ENCODE data around the gene CTDSPL.

The CTDSPL gene

DNA sequence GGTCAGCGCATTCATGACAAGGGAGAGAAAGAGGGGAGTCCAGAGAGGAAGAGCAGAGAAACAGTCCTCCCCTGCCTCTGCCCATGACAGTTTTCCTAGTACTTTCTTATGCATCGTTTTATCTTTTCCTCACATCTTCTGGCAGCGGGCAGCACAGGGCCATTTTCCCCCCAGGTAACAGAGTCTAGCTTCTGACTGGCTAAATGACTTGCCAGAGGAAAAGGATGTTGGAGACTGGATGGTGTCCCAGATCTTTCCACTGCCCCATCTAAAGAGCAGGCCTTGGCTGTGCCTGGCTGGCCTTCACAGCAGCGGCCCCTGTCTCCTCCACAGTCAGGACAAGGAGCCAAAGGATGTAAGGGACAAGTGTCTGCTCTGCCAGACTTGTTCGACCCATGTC, 59.3 kb downstream of the CTDSPL start:
- DNase-seq = no peak

DNA sequence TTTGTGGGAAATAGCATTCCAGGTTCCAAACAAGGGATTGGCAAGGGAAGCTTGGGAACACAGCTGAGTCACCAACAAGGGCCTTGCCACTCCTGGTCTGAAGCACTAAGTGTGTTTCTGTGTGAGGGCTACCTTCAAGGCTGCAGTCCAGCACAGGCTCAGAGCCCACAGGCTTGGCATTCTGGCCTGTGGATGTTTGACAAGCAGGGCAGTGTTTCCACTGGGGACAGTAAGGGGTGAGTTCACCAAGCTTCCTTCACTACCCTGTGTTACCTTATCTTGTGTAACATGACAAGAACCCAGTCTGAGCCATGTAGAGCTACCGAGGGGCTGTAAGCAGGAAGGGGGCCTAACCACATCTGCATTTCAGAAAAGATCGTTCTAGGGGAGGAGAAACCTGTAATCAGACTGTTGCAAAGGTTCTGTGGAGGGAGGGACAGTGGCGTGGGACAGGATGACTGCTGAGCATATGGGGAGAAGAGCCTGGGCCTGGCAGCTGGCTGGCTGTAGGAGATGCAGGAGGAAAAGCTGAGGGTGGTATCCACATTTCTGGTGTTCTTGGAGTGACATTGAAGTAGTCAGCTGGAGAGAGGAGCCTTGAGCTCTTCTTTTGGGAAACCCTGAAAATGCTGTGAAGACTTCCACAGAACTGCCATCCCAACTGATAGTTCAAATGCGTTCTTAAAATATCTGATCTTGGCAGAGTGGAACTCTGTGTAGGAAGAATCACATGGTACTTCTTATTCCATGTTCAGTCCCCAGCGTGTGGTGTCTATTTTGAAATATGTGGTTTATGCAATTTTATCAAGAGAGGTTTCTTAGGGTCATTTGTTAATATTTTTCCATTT, 61.3 kb downstream of the CTDSPL start:
- no peak for DNase-seq

DNA sequence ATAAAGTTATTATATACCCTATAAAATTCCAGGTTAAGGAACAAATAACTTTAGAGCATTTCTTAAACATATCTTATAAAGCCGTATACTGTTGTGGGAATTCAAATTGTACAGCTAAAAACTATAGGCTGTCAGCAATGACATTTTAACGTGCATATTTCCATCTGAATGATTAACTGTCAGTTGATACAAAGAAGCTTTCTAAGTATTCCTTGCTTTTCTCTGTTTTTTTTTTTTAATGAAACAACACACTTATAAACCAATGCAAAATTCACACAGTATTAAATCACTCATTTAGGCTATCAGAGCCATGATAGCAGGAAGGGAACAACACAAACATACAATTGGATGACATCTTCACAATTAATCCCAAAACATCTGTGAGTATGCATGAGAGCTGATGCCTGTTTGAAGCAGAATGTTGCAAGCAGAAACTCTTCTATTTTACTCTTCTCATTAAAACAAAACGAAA, 61.9 kb downstream of the CTDSPL start:
- no peak for DNase-seq

DNA sequence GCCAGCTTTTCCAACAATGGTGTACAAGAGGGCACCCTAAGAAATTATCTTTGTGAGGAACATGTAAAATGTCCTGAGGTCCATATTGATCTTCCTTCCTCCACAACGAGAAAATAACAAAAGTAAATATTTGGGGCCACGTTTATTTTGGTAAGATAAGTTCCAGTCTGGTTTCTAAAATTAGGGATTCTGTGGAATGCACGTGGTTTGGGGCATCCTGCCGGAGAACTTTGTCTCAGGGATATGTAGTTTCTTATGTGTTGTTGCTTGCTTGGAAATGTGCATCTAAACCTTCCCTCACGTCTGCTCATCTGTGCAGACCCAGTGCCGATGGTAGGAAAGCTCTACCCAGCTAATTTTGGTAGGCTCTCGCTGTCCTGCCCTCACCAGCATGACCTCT, 62.8 kb downstream of the CTDSPL start:
- DNase-seq = no peak

DNA sequence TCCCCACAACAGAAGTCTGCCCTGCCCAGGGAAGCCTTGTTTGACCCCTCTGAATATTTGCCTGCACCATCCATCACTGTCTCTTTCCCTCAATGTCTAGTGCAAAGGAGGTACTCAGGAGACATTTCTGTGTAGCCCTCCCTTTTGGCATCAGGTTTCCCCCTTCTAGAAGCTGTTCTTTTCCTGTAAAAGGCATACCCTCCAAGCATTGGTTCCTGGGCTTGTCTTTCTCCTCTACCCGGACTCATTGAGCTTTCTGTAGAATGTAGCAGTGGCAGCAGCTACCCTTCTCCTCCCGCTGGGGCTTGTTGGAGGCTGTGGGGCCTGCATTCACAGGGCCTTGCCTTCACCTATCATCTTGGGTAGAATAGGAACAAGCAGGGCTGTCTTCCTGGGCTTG, 63.5 kb downstream of the CTDSPL start:
- no peak for DNase-seq

DNA sequence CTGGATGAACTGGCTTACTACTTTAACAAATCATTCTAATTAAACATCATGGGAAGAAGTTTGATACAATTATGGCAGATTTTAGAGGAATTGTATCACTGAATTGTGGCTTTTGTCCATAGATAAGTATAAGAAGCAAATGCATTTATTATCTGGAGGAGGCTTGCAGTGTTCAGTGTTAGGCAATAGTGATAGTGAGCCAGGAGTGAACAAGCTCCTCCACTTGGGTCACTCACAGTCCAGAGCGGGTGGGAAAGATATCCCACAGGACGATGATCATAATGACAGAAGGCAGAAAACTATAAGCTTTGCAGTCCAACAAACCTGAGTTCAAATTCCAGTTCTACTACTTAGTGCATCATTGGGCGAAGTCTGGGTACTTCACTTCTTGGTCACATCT, 64.9 kb downstream of the CTDSPL start:
- DNase-seq = no peak

DNA sequence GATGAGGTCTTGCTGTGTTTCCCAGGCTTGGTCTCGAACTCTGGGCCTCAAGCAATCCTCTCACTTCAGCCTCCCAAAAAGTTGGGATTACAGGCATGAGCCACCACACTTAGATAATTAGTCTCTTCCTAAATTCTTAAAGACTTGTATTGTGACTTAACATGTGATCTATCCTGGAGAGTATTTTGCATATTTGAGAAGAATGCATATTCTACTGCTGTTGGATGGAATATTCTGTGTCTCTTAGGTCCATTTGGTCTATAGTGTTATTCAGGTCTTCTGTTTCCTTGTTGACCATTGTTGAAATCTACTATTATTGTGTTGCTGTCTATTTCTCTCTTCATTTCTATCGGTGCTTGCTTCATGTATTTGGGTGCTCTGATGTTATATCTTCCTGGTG, 68.8 kb downstream of the CTDSPL start:
- DNase-seq = no peak

DNA sequence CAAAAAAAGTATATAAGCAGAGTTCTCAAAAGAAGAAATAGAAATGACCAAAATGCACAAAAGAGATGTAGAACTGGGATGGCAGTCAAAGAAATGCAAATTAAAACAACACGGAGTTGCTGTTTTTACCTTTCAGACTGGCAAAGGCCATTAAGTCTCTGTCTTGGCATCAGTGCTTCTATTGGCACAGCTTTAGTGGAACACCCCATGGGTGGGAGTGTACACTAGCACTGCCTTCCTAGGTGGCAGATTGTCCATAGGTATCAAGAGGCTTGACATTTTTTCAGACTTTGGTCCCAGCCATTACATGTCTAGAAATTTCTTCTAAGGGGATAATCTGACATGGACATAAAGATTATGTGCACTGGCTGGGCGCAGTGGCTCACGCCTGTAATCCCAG, 70.8 kb downstream of the CTDSPL start:
- DNase-seq = no peak

DNA sequence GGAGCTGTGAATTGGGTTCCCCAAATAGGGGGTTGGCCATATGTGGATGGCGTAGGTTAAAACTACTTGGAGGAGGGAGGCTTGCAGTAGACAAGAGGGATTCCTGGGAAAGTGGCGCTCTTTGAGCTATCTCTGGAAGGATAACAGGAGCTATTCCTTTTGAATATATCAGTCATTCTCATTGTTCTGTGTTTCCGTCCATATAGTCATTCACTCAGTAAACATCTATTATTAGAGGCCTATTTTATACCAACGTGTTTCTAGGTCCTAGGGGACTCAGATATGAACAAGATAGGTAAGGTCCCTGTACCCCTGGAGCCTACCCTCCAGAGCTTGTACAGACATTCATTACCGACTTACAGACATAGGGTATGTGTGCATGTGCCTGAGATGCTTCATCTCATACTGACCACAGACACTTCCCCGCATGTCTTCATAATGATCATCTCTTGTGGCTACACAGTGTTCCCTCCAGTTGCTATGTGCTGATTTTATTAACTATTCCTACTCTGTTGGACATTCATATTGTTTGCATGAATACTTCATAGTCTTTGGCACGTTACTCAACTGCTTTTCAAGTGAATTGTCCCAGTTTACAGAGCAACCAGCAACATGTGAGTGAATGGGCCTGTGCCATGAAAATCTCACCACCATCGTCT, 73.1 kb downstream of the CTDSPL start:
- no peak for DNase-seq

DNA sequence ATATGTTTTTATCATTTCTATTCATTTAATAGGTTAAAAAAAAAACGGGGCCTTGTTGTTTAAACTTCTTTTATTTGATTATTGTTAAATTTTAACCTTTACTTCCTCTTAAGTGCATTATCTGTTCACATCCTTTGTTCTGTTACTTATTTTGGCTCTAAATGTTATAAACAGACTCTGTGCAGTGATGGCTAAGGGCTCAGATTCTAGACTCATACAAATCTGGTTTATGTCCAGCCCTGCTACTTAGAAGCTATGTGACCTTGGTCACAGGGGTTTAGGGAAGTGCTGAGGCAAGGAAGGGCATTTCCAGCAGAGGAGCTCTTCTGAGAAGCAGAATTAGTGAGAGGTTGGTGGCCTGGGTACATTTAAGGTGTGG, 73.6 kb downstream of the CTDSPL start:
- DNase-seq = no peak

DNA sequence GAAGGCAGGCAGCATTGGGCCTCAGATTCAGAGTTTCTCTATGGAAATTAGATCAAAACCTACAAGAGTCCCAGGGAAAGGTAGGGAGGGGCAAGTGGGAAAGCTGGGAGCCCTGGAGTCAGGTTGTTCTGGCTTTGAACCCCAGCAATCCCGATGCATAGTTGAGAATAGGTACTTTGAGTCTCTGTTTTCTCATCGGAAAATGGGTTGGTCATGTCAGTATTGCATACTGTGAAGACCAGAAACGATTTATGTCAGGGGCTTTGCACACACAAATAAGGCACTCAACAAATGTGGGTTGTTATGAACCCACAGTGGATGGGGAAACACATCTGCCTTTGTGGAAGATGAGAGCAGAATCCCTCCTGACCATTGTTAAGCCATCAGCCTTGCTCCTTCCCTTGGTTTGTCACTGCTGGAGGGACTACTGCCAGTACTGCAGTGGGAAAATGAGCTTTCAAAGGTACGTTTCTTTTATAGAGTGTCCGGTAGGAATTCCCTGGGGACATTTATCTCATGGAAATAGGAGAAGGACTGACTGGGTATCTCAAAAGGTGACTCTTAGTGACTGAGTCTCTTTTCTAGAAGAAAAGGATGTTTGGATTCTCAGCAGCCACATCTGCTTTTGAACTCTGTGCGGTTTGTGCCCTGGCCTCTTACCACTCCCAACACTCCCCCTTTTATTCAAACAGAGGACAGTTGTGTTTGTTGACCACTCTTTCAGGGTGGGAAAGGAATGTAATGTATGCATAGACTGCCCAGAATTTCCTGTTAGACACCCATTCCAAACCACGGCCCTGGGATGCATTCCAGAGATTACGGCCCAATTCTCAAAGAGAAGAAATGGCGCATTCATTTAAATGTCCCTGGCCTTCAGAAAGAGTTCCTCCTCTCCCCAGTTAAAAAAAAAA, 74.3 kb downstream of the CTDSPL start:
- peak; percentile 48 for DNase-seq

DNA sequence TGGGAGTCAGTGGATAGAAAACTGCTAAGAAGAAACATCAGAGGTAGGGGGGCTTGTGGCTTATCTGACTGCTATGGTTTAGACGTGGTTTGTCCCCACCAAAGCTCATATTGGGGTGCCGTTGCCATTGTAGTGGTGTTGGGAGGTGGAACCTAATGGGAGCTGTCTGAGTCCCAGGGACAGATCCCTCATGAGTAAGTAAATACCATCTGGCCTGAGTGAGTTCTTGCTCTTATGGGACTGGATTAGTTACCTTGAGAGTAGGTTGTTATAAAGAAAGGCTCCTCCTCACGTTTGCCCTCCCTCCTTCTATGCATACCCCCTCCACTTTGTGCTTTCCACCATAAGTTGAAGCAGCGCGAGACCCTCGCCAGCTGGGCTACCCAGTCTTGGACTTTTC, 75.5 kb downstream of the CTDSPL start:
- no peak for DNase-seq

DNA sequence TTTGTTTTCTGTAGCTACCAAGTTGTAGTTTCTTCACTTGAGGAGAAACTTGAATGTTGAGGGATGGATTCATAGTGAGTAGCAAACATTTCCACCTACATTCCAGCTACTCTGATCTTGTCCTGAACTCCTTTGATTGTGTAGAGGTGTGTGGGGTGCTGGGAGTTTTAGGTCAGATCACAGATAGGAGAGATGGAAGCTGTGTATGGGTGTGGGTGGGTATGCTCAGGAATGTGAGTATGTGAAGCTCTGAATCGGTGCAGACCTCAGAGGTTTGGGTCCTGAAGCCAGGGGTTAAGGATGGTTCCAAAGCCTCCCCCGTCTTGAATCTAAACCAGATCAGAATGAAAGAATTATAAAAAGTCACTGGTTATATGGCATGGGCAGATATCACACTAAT, 76.3 kb downstream of the CTDSPL start:
- DNase-seq = no peak

DNA sequence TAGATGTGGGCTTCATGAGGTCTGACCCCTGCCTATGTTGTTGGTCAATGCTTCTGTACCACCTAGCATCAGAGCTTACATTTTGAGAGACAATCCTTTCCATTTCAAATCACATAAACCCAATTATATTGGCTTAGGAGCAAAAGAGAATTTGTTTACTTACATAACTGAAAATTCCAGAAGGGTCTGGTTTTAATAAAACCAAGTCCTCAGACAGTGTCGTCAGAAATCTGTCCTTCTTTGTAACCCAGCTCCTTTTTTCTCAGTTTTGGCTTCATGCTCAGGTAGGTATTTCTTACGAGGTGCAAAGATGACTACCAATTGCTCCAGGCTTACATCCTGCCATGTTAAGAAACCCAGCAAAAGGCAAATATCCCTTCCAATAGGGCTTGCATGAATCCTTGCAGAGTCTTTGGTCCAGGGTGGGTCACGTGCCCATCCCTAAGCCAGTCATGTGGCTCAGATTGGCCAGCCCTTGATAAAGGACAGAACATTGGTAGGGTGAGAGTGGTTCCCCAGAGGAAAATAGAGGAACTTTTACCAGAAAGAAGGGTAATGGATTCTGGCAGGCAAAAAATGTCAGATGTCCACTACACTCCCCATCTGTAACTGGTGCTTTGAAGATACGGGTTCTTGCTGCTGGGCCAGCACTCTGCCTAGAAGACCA, 78.7 kb downstream of the CTDSPL start:
- no peak for DNase-seq

DNA sequence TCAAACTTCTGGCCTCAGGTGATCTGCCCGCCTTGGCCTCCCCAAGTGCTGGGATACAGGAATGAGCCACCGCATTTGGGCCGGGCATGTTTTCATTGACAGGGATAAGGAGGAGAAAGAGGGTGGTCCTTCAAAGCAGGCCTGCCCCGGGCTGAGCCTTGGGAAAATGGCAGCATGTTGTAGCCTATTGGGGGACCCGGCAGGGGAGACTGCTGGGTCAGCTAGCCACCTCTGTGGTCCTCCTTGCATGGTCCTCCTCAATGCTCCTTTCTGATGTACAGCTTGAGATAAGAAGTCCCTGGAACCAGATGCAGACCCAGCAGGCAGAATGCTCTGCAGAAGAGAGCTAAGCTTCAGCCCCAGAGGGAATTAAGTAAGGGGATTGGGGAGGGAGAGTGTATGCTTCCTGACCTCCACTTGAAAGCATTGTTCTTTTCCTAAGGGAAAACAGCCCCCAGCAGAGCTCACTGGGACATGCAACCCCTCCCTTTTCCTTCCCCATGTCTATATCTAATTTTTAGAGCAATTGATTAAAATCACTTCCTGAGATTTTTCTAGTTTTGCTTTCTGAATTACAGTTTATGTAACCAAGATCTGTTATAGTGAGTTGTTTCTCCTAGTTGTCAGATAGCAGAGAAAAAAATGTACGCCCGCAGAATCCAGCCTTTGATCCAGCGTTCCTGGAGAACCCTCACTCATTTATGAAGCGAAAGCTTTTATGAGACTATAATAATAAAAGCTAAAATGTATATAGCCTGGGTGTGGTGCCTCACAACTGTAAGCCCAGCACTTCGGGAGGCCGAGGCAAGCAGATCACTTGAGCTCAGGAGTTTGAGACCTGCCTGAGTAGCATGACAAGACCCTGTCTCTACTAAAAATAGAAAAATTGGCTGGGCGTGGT, 80.2 kb downstream of the CTDSPL start:
- no peak for DNase-seq

DNA sequence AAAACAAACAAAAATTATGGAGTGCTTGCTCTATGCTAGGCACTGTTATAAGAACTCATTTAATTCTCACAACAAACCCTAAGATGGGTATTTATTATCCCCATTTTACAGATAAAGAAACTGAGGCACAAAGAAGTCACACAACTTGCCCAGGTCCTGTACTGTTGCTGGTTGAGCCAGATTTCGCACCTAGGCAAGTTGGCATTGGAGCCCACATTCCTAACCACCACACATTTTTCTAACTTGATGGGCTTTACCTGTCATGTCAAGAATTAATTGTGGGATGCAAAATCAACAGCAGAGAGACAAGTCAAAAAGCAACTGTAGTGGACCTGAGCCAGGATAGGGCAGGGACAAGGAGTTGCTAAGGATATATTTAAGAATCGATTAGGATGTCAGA, 81.0 kb downstream of the CTDSPL start:
- no peak for DNase-seq

DNA sequence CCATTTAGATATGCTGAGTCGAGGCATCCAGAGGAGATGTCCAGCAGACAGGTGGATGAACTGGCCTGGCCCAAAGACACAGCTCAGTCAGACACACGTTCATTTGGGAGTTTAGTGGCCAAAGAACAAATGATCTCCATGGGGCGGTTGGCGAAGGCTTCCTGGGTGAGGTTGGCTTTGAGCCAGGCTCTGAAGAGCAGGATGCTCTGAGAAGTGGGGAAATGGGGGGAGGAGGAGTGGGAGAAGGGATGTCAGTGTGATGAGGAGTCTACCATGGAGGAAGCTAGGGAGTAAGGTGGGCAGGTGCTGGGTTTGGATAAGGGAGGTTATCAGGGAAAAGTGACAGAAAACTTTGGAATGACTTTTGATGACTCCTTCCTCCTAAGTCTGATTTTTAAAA, 81.4 kb downstream of the CTDSPL start:
- no peak for DNase-seq

DNA sequence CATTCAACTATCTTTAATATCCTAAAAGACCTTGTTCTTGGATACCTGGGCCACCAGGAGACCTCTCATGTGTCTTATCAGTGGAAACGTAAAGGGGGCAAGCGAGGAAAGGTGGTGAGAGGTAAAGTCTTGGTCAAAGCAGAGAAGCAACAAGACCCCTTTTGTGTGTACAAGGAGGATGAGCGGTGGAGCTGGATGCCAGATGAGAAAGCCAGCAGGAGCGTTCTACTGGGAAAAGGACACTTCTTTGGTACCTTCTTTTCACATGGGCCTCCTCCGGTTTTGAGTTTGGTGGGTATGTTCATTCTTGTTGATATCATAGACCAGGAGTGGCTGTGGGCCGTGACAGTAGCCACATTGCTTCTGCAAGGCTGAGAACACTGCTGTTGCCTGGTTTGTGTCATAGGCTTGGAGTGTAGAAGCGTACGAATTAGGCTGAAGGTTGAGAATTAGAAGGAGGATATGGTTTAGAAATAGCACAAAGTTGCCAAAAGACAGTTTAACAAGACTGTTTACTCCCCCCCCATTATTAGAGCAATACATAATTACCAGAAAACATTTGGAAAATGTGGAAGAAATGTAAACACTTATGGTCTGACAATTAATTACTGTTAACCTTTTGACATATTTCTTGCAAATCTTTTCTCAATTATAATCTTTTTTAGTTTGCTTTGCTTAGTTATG, 82.1 kb downstream of the CTDSPL start:
- no peak for DNase-seq

DNA sequence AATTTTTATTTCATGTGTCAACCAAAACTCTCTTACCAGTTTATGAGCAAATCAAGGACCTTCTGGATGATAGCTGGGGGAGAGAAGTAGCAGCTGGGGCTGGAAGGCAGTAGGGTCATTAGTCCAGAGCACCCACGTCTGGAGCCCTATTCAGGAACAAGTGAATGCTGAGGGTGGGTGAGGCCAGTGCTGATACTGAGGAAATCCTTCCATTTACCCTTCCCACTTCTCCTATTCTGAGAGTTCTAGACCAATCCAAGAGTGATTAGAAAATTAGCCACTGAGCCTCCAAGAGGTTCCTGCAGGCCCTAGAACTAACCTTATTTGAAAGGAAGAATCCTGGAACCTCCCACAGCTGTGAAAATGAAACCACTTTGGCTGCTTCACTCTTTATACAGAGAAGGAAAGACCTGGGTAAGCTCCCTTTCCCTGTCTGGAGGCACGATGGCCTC, 82.7 kb downstream of the CTDSPL start:
- DNase-seq = peak; percentile 53

DNA sequence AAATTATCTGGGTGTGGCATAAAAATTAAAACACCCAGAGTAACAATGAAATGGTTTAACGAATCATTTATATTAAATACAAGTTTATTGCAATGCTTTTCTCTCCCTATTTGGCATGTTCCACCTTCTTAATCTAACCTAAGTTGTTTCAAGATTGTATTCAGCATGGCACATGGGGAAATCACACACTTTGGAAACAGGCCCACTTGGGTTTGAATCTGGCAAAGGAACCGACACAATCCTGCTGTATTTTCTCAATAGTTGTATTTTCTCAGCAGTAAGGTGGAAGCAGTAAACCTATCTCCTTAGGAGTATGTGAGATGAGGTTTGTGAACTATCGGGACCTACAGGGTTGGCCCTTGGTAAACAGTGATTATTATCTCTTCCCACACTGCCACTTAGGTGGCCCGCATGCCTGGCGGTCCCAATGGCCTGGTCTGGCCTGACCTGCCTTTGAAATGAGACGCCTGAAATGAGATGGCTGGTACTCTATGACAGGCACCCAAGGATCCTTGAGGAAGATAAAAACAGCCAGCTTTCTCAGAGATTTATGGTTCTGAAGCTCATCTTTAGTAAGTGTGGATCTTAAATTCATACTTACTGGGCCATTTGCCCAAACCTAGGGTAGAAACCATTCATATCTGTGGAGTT, 83.6 kb downstream of the CTDSPL start:
- DNase-seq = no peak
